ENCODE results near the gene GALK2.
"Not testable (repeated sequence)": the region's sequence is repeated elsewhere in the genome, so short reads cannot be mapped to it uniquely, and the experiment has no call there.

GRCh38 chr15:49354439-49354838 is 184.4 kb downstream of the GALK2 start:
- TF ChIP-seq POLR2A (IDR thresholded peaks at IDR 0.05; ENCODE audit: low read depth, low read length); POLR2AphosphoS5 (IDR thresholded peaks at IDR 0.05; ENCODE audit: low read depth, low read length); TAF1 (IDR thresholded peaks at IDR 0.05; ENCODE audit: borderline replicate concordance, low read depth, low read length): not testable (repeated sequence)
